ENCODE data around the gene TEX51.

GRCh38 chr2:126876631-126877030 is 22.1 kb upstream of the TEX51 start:
- TF ChIP-seq ZNF274 (IDR thresholded peaks at IDR 0.05; ENCODE audit: low read depth, low read length) (no peak), SUZ12 (IDR thresholded peaks at IDR 0.05; ENCODE audit: extremely low read depth, insufficient read depth, insufficient read length) (no peak), YY1 (IDR thresholded peaks at IDR 0.05; ENCODE audit: insufficient read depth, insufficient read length) (no peak)

Measured in NT2/D1 (cell line).